IPS-20b (cell line): ENCODE results near the gene XRN1.
"Not testable (repeated sequence)": the region's sequence is repeated elsewhere in the genome, so short reads cannot be mapped to it uniquely, and the experiment has no call there.

Experiments
- H3K27ac ChIP-seq: one replicate; pipeline ENCODE4 v1.5.1; 2013; ENCODE audit warnings: low read length
- H3K27me3 ChIP-seq: 2 replicates; pipeline ENCODE4 v1.6.1; 2013; ENCODE audit warnings: mild to moderate bottlenecking, low read length, inconsistent platforms; ENCODE audit not compliant: insufficient read depth
- H3K36me3 ChIP-seq: 2 replicates; pipeline ENCODE4 v1.6.1; 2013; ENCODE audit warnings: low read depth, mild to moderate bottlenecking, inconsistent platforms, low read length, moderate library complexity; ENCODE audit not compliant: insufficient read depth
- H3K4me1 ChIP-seq: 2 replicates; pipeline ENCODE4 v1.6.1; 2013; ENCODE audit warnings: mild to moderate bottlenecking, control low read depth, inconsistent platforms, low read length, moderate library complexity; ENCODE audit not compliant: insufficient read depth
- H3K4me3 ChIP-seq: 2 replicates; pipeline ENCODE4 v1.5.1; 2013; ENCODE audit warnings: mild to moderate bottlenecking, low read length, inconsistent platforms
- H3K9ac ChIP-seq: 2 replicates; pipeline ENCODE4 v1.6.1; 2013; ENCODE audit warnings: low read depth, mild to moderate bottlenecking, inconsistent platforms, low read length, moderate library complexity
- H3K9me3 ChIP-seq: 2 replicates; pipeline ENCODE4 v1.6.1; 2013; ENCODE audit warnings: mild to moderate bottlenecking, low read depth, low read length, inconsistent platforms; ENCODE audit not compliant: insufficient read depth

XRN1 gene

DNA sequence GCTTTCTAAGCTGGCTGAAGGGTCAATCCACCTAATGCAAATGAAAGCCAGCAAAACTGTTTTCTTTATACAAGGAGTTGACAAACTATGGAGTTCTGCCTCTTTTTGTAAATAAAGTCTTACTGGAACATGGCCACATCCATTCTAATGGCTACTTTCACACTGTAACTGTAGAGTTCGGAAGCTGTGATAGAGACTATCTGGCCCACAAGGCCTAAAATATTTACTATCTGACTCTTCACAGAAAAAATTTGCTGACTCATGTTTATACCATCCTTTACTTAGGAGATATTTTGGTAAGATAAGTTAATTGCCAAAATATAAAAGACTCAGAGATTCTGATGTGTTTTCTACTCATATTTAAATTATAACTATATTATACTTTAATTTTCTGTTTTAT, 128.7 kb downstream of the XRN1 start:
- H3K36me3 ChIP-seq = no peaks in the 10 kb centered on the region
- no peak overlapping the region for H3K4me3 ChIP-seq
- no peaks in the 10 kb centered on the region for H3K27me3 ChIP-seq
- no peaks in the 10 kb centered on the region for H3K9me3 ChIP-seq
- H3K4me1 ChIP-seq = no peaks in the 10 kb centered on the region
- H3K27ac ChIP-seq = no peak overlapping the region
- H3K9ac ChIP-seq = no peak overlapping the region

DNA sequence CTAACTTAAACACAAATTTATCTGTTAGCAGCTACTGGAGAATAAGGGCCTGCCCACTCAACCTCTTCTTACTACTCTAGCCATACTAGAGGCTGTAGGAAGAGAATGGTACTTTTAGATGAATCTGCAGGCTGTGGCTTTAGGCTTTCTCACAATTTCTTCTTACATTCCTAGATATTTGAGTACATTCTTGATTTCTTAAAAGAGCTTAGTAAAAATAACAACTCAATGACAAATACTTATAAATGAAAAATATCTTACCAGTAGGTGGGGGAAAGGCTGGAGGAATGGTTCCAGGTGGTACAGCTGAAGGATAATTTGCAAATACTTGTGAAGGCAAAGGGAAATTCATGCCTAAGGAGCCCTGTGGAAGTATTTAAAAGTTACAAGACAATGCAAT, 129.5 kb downstream of the XRN1 start:
- Histone ChIP-seq H3K27ac (no peak overlapping the region), H3K27me3 (no peaks in the 10 kb centered on the region), H3K36me3 (peaks cover under 1% of the 10 kb centered on the region; the same call in 1 of the 2 replicates), H3K4me3 (no peak overlapping the region), H3K4me1 (no peaks in the 10 kb centered on the region), H3K9ac (no peak overlapping the region), H3K9me3 (no peaks in the 10 kb centered on the region)

GRCh38 chr3:142315978-142316388, 131.9 kb downstream of the XRN1 start:
- peaks cover 14% of the 10 kb centered on the region for H3K36me3 ChIP-seq

DNA sequence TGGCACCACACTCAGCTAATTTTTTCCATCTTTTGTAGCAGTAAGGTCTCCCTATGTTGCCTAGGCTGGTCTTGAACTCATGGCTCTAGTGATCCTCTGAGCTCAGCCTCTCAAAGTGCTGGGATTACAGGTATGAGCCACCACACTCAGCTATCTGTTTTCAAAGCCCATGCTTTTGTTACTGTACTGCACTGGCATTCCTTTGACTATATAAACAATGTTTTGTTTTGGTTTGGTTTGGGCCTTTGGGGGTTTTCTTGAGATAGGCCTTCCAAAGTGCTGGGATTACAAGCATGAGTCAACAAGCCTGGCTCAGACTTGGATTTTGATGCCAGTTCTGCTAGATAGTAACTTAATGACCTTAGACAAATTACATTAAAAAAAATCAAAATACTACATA, 132.8 kb downstream of the XRN1 start:
- no peaks in the 10 kb centered on the region for H3K27me3 ChIP-seq
- H3K4me1 ChIP-seq = no peaks in the 10 kb centered on the region
- no peaks in the 10 kb centered on the region for H3K9me3 ChIP-seq
- peaks cover 18% of the 10 kb centered on the region for H3K36me3 ChIP-seq
- H3K27ac ChIP-seq = no peak overlapping the region
- H3K9ac ChIP-seq = no peak overlapping the region
- H3K4me3 ChIP-seq = no peak overlapping the region

More at GRCh38 chr3:142315978-142316388, 131.9 kb downstream of the XRN1 start:
- H3K4me3 ChIP-seq, H3K27me3 ChIP-seq, H3K27ac ChIP-seq, H3K9ac ChIP-seq, H3K9me3 ChIP-seq, H3K4me1 ChIP-seq: not testable (repeated sequence)

- H3K4me1 ChIP-seq = no peaks in the 10 kb centered on the region
- H3K4me3 ChIP-seq = no peak overlapping the region
- no peak overlapping the region for H3K27ac ChIP-seq
- peaks cover 18% of the 10 kb centered on the region for H3K36me3 ChIP-seq
- no peaks in the 10 kb centered on the region for H3K27me3 ChIP-seq
- H3K9ac ChIP-seq = no peak overlapping the region
- no peaks in the 10 kb centered on the region for H3K9me3 ChIP-seq
Measured at GRCh38 chr3:142310439-142310838, 137.4 kb downstream of the XRN1 start.

DNA sequence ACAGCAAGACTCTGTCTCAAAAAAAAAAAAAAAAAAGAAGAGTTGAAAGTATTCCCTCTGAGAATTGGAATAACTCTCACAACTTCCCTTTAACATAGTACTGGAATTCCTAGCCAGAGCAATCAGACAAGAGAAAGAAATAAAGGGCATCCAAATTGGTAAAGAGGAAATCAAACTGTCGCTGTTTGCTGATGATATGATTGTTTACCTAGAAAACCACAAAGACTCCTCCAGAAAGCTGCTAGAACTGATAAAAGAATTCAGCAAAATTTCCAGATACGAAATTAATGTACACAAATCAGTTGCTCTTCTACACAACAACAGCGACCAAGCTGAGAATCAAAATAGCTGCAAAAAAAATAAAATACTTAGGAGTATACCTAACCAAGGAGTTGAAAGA, 145.0 kb downstream of the XRN1 start:
- not testable (repeated sequence) for H3K9ac ChIP-seq, H3K27me3 ChIP-seq, H3K4me1 ChIP-seq, H3K27ac ChIP-seq, H3K9me3 ChIP-seq, H3K4me3 ChIP-seq, H3K36me3 ChIP-seq

GRCh38 chr3:142298626-142299025, 149.2 kb downstream of the XRN1 start:
- Histone ChIP-seq H3K9ac (no peak overlapping the region), H3K36me3 (no peaks in the 10 kb centered on the region), H3K4me1 (no peaks in the 10 kb centered on the region), H3K27me3 (no peaks in the 10 kb centered on the region), H3K27ac (no peak overlapping the region), H3K4me3 (no peak overlapping the region), H3K9me3 (peaks cover 7% of the 10 kb centered on the region; the same call in 1 of the 2 replicates)

GRCh38 chr3:142296507-142296906, 151.3 kb downstream of the XRN1 start:
- Histone ChIP-seq H3K27ac (no peak overlapping the region), H3K36me3 (no peaks in the 10 kb centered on the region), H3K27me3 (no peaks in the 10 kb centered on the region), H3K9ac (no peak overlapping the region), H3K9me3 (no peaks in the 10 kb centered on the region), H3K4me3 (no peak overlapping the region), H3K4me1 (no peaks in the 10 kb centered on the region)

GRCh38 chr3:142287866-142288638, 159.8 kb downstream of the XRN1 start:
- H3K9ac ChIP-seq = no peak overlapping the region
- no peak overlapping the region for H3K4me3 ChIP-seq
- no peaks in the 10 kb centered on the region; the same call in 1 of the 2 replicates for H3K36me3 ChIP-seq
- H3K27ac ChIP-seq = no peak overlapping the region
- peaks cover 42% of the 10 kb centered on the region for H3K9me3 ChIP-seq
- no peaks in the 10 kb centered on the region for H3K4me1 ChIP-seq
- H3K27me3 ChIP-seq = no peaks in the 10 kb centered on the region

- Histone ChIP-seq H3K9ac (no peak overlapping the region), H3K36me3 (no peaks in the 10 kb centered on the region; the same call in 1 of the 2 replicates), H3K4me3 (no peak overlapping the region), H3K27ac (no peak overlapping the region), H3K4me1 (no peaks in the 10 kb centered on the region), H3K9me3 (peaks cover 39% of the 10 kb centered on the region), H3K27me3 (no peaks in the 10 kb centered on the region)
Measured at GRCh38 chr3:142285083-142285517, 162.7 kb downstream of the XRN1 start.

DNA sequence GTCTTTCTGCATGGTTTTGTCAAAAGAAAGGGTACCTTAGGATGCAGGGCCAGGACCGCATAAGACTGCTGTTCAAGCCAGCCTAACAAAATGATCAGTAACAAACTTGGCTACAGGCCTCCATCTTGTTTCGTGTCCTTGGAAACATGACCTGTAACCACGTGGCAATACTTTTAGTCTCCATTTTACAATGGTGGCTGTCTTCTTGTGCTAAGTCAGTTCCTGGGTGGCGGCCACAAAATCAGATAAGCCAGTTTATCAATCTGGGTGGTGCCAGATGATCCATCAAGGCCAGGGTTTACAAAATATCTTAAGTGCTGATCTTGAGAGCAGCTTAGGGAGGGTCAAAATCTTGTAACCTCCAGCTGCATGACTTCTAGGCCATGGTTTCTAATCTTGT, 165.3 kb downstream of the XRN1 start:
- Histone ChIP-seq H3K27me3 (peaks cover 7% of the 10 kb centered on the region; the same call in 1 of the 2 replicates), H3K36me3 (no peaks in the 10 kb centered on the region), H3K4me1 (no peaks in the 10 kb centered on the region), H3K4me3 (no peak overlapping the region), H3K9me3 (peaks cover 16% of the 10 kb centered on the region), H3K27ac (no peak overlapping the region), H3K9ac (no peak overlapping the region)

DNA sequence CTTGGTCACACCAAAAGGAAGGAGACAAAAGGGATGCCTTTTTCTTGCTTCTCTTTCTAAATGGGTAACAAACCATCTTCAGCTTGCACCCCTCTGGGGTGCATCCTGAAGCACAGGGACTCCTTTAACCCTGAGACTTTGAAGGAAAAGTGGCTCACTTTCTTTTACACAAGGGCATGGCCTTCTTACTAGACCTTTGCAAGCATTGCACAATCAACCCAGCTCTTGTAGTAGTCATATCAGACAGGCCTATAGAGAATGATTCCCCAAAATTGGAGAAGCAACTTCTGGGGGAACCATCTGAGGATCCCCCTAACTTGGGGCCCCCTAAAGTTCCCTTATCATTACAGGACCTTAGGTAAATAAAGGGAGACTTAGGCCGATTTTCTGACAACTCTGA, 166.4 kb downstream of the XRN1 start:
- Histone ChIP-seq H3K4me3 (no peak overlapping the region), H3K27me3 (peaks cover 7% of the 10 kb centered on the region; the same call in 1 of the 2 replicates), H3K36me3 (no peaks in the 10 kb centered on the region), H3K4me1 (no peaks in the 10 kb centered on the region), H3K9ac (no peak overlapping the region), H3K9me3 (peaks cover 6% of the 10 kb centered on the region), H3K27ac (no peak overlapping the region)
